Glutamatergic neuron (in vitro differentiated cells): ENCODE data around the gene CEPT1. TPM values are rescaled to one million over a fixed set of nuclear protein-coding genes. Genes with fewer than 3 reads are reported as not detected.

ENCODE experiments used
- DNase-seq: peaks from one replicate; pipeline ENCODE4 v3.0.0; 2022
- H3K27ac Mint-ChIP-seq: one replicate; pipeline ENCODE4 v1.8.0; 2020; ENCODE audit warnings: mild to moderate bottlenecking, mixed read lengths, inconsistent platforms; ENCODE audit not compliant: unreplicated experiment
- H3K27me3 Mint-ChIP-seq: one replicate; pipeline ENCODE4 v1.8.0; 2020; ENCODE audit warnings: mild to moderate bottlenecking, moderate library complexity, mixed read lengths, inconsistent platforms; ENCODE audit not compliant: unreplicated experiment
- H3K36me3 Mint-ChIP-seq: one replicate; pipeline ENCODE4 v1.8.0; 2020; ENCODE audit warnings: mild to moderate bottlenecking, mixed read lengths, inconsistent platforms; ENCODE audit not compliant: unreplicated experiment
- H3K4me1 Mint-ChIP-seq: one replicate; pipeline ENCODE4 v1.8.0; 2020; ENCODE audit warnings: mild to moderate bottlenecking, low read depth, mixed read lengths, inconsistent platforms; ENCODE audit not compliant: unreplicated experiment
- H3K4me3 Mint-ChIP-seq: one replicate; pipeline ENCODE4 v1.8.0; 2020; ENCODE audit warnings: mild to moderate bottlenecking, mixed read lengths, inconsistent platforms; ENCODE audit not compliant: unreplicated experiment
- H3K9me3 Mint-ChIP-seq: one replicate; pipeline ENCODE4 v1.8.0; 2020; ENCODE audit warnings: mild to moderate bottlenecking, moderate library complexity, mixed read lengths, inconsistent platforms; ENCODE audit not compliant: unreplicated experiment
- total RNA-seq: library from RNA; stranded (reverse); fragmentation: NEBNext Ultra II Directional; extraction: Animal tissue kit (Norgen Biotek cat#: 25700); gene quantifications from one replicate; pipeline ENCODE4 v1.2.1, GENCODE V29; 2021; ENCODE audit not compliant: unreplicated experiment
- TF ChIP-seq, protein P1 (sequence below): fragments of 200-600 bp; sonication (generic); IDR thresholded peaks from one replicate; pipeline ENCODE4 v1.5.0; 2021; ENCODE audit not compliant: partially characterized antibody, unreplicated experiment

CEPT1 gene
- total RNA-seq, 1 donor from 2014 or later = 35.6 TPM

DNA sequence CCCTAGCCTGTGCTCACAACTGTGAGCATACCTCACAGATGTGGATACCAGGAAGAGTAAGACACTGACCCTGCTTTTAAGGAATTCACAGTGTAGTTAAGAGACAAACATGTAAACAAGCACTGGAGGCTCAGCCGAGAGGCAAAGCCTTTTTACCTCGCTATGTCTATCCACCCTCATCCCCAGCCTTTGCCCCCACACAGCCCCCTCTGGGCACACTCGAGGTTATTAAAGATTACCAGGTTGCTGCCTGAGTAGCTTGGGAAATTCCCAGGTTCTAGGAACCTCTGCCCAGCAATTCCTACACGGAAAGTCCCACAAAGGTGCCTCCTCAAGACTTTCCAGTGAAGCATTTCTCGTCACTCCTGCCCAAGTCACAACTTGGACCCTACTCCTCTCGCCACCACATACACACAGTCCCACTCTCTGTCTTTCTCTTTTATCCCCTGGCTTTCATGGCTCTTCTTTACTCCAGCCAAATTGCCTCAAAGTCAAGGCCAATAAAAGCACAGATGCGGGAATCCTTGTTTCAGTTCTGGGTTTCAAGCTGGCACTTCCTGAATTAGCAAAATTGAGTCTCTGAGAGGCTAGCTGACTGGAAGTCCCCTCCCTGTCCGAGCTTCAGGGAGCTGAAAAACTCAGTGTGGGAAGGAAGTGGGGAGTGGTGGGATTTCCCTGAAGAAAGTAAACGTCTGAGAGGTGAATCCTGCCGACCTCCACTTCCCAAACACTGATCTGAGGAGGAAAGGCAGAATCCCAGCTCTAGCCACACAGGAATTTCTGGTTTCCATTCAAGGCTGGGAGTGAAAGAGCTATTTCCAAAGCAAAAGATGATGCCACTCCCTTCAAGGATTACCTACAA lies 52.9 kb downstream of the CEPT1 start:
- TF ChIP-seq, protein P1, sequence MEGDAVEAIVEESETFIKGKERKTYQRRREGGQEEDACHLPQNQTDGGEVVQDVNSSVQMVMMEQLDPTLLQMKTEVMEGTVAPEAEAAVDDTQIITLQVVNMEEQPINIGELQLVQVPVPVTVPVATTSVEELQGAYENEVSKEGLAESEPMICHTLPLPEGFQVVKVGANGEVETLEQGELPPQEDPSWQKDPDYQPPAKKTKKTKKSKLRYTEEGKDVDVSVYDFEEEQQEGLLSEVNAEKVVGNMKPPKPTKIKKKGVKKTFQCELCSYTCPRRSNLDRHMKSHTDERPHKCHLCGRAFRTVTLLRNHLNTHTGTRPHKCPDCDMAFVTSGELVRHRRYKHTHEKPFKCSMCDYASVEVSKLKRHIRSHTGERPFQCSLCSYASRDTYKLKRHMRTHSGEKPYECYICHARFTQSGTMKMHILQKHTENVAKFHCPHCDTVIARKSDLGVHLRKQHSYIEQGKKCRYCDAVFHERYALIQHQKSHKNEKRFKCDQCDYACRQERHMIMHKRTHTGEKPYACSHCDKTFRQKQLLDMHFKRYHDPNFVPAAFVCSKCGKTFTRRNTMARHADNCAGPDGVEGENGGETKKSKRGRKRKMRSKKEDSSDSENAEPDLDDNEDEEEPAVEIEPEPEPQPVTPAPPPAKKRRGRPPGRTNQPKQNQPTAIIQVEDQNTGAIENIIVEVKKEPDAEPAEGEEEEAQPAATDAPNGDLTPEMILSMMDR = no peak
- Mint-ChIP-seq H3K27me3 (peaks cover 7% of the 10 kb centered on the region), H3K9me3 (no peaks in the 10 kb centered on the region), H3K36me3 (peaks cover 8% of the 10 kb centered on the region), H3K27ac (no peak overlapping the region), H3K4me3 (no peak overlapping the region), H3K4me1 (peaks cover 7% of the 10 kb centered on the region)
- no peak for DNase-seq

DNA sequence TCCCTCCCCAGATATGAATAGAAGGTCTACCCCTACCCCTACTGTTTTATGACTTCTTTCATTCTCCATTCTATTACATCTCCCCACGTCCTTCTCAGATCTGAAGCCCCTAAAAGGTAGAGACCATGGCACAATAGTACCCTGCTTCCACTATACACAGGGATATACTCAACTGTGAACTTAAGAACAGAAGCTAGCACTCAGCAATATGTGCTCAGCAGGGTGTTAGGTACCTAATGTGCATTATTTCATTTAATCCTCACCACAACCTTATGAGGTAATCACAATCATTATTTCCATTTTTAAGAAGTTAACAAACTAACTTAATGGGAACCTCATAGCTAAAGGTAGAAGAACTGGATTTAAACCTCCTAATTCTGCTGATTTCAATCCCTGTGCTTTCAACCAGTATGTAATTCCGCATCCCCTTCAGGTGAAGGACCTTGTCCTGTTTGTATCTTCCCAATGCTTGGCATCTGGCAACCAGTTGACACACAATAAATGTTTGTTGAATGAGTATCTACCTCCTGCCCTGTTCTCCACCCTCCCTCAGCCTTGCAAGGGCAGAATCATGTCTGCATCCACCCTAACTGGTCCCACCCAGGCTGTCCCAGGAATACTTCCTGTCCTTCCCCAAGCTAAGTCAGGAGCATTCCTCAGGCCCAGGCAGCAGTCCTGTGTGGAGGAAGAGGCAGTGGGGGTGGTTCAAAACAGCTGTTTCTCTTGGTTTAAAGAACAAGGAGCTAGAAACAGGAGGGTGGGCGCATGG lies 53.9 kb downstream of the CEPT1 start:
- Mint-ChIP-seq H3K4me3 (no peak overlapping the region), H3K36me3 (peaks cover 1% of the 10 kb centered on the region), H3K27ac (no peak overlapping the region), H3K9me3 (peaks cover 2% of the 10 kb centered on the region), H3K27me3 (peaks cover 5% of the 10 kb centered on the region), H3K4me1 (peaks cover 7% of the 10 kb centered on the region)
- TF ChIP-seq, protein P1 = no peak
- DNase-seq = no peak

DNA sequence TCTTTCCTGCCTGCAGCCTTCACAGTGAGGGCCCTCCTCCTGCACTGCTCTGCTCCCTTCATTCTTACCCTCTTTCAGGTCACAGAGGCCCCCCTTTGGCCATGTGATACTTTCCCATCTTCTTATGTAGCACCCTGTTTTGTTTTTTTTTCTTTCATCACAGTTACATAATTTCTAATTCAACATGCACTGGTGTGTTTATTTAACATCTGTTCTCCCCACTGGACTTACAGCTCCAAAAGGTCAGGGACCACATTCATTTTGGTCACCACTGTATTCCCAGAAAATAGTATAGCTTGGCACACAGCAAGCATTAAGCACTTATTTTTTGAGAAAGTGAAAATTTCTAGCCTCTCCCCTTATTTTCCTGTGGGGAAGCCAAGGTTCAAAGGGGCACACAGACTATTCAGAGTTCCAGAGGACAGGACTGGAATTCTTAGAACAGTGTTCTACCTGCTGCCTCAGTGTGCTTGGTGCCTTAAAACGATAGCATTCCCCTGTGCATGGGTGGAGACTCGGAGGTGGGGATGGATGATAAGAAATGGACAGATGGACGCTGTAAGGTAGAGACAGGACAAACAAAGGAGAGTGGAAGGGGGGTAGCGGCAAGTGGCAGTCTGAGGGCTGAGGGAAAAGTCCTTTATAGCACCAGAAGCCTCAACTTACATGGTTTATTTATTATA lies 55.1 kb downstream of the CEPT1 start:
- no peak overlapping the region for H3K4me3 Mint-ChIP-seq
- TF ChIP-seq, protein P1 = no peak
- DNase-seq = no peak
- peaks cover 7% of the 10 kb centered on the region for H3K4me1 Mint-ChIP-seq
- H3K36me3 Mint-ChIP-seq = no peaks in the 10 kb centered on the region
- peaks cover 3% of the 10 kb centered on the region for H3K9me3 Mint-ChIP-seq
- H3K27ac Mint-ChIP-seq = peak overlapping the region; percentile 12
- peaks cover 5% of the 10 kb centered on the region for H3K27me3 Mint-ChIP-seq

DNA sequence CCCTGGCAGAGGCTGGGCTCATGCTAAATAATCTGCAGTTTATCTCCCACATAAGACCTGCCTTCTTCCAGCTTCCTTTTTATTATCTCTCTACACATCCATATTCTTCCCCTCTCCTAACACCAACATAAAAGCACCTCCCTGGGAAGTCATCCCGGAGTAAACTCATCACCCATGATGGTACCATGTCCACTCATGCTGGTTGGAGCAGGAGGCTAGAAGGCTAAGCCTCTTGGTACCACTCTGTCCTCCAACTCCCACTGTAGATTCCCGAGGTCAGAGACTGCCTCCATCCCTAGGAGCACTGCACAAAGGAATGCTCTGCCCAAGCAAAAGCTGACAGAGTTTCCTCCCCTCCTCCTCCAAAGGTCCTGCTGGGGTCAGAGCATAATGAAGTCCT lies 56.2 kb downstream of the CEPT1 start:
- Mint-ChIP-seq H3K27ac (no peak overlapping the region), H3K36me3 (no peaks in the 10 kb centered on the region), H3K4me1 (peaks cover 7% of the 10 kb centered on the region), H3K27me3 (peaks cover 5% of the 10 kb centered on the region), H3K9me3 (peaks cover 3% of the 10 kb centered on the region), H3K4me3 (no peak overlapping the region)
- TF ChIP-seq, protein P1 = no peak
- DNase-seq = no peak
